PC-3 (cell line): ENCODE results near the gene THSD1. TPM values are rescaled to one million over a fixed set of nuclear protein-coding genes. Genes with fewer than 3 reads are reported as not detected.
A peak's percentile ranks its signal among the peaks of the same experiment; 100 is the strongest.
"Not testable (repeated sequence)": the region's sequence is repeated elsewhere in the genome, so short reads cannot be mapped to it uniquely, and the experiment has no call there.

Experiments
- ATAC-seq: fragments of 200-7000 bp; cut with Tn5 transposase; 2 replicates; pipeline ENCODE4 v1.9.1; 2020; ENCODE audit warnings: mild to moderate bottlenecking, moderate library complexity
- BruUV-seq: library from RNA; stranded (reverse); fragments of 400-500 nt; replicated peaks from 2 replicates; lab custom pipeline; 2021; lab: Mats Ljungman, UMichigan
- CTCF ChIA-PET: fragments of 300-600 bp; sonication (Branson Sonifier 250); formaldehyde crosslinking; loops from one replicate; lab custom pipeline; 2022; ENCODE audit warnings: antibody characterized with exemption; lab: Charles Lee
- POLR2A ChIA-PET: fragments of 300-600 bp; sonication (Branson Sonifier 250); formaldehyde crosslinking; loops from one replicate; lab custom pipeline; 2022; ENCODE audit warnings: antibody characterized with exemption; ENCODE audit not compliant: unreplicated experiment; lab: Charles Lee
- DNase-seq: peaks from one replicate; pipeline ENCODE4 v3.0.0-alpha.2; 2015
- H2AFZ ChIP-seq: fragments of 300-600 bp; sonication (generic); 2 replicates; pipeline ENCODE4 v1.6.0; 2016; ENCODE audit warnings: antibody characterized with exemption, low read length
- H3F3A ChIP-seq: fragments of 300-600 bp; sonication (generic); one replicate; pipeline ENCODE4 v1.6.0; 2017; ENCODE audit warnings: antibody characterized with exemption, low read length, control low read depth, mild to moderate bottlenecking; ENCODE audit not compliant: unreplicated experiment
- H3K27ac ChIP-seq: fragments of 300-600 bp; sonication (generic); 2 replicates; pipeline ENCODE4 v1.5.1; 2016; ENCODE audit warnings: mild to moderate bottlenecking, low read length
- H3K27me3 ChIP-seq: fragments of 300-600 bp; sonication (generic); 2 replicates; pipeline ENCODE4 v1.6.1; 2016; ENCODE audit warnings: low read length, mixed read lengths
- H3K36me3 ChIP-seq: fragments of 300-600 bp; sonication (generic); 2 replicates; pipeline ENCODE4 v1.6.1; 2016; ENCODE audit warnings: low read depth, mixed run types, low read length, mixed read lengths
- H3K4me1 ChIP-seq: fragments of 300-600 bp; sonication (generic); 2 replicates; pipeline ENCODE4 v1.5.1; 2016; ENCODE audit warnings: low read length; ENCODE audit not compliant: insufficient read depth
- H3K4me2 ChIP-seq: fragments of 300-600 bp; sonication (generic); 2 replicates; pipeline ENCODE4 v1.6.0; 2016; ENCODE audit warnings: low read length
- H3K4me3 ChIP-seq: fragments of 300-600 bp; sonication (generic); 2 replicates; pipeline ENCODE4 v1.5.1; 2016; ENCODE audit warnings: mild to moderate bottlenecking, low read length, mixed read lengths
- H3K79me2 ChIP-seq: fragments of 300-600 bp; sonication (generic); 2 replicates; pipeline ENCODE4 v1.6.1; 2017; ENCODE audit warnings: low read length, mixed read lengths
- H3K9ac ChIP-seq: fragments of 300-600 bp; sonication (generic); 2 replicates; pipeline ENCODE4 v1.6.0; 2016; ENCODE audit warnings: mild to moderate bottlenecking, low read length
- H3K9me2 ChIP-seq: fragments of 300-600 bp; sonication (generic); replicated peaks from 2 replicates; pipeline ENCODE4 v1.6.1; 2016; ENCODE audit warnings: mixed run types, low read length, mixed read lengths
- H3K9me3 ChIP-seq: fragments of 300-600 bp; sonication (generic); 2 replicates; pipeline ENCODE4 v1.6.1; 2016; ENCODE audit warnings: low read length, mixed read lengths
- H4K20me1 ChIP-seq: fragments of 300-600 bp; sonication (generic); 2 replicates; pipeline ENCODE4 v1.6.1; 2016; ENCODE audit warnings: low read length, mixed read lengths
- CTCF ChIP-seq: fragments of 300-600 bp; sonication (generic); conservative IDR thresholded peaks from 2 replicates; pipeline ENCODE4 v1.5.1; 2017; ENCODE audit warnings: antibody characterized with exemption, low read depth, mild to moderate bottlenecking, low read length
- EZH2 ChIP-seq: fragments of 300-600 bp; sonication (generic); IDR thresholded peaks from one replicate; pipeline ENCODE4 v1.6.1; 2017; ENCODE audit warnings: antibody characterized with exemption, mild to moderate bottlenecking, low read length; ENCODE audit not compliant: unreplicated experiment
- EZH2phosphoT487 ChIP-seq: fragments of 300-600 bp; sonication (generic); IDR thresholded peaks from 2 replicates; pipeline ENCODE4 v1.6.1; 2018; ENCODE audit warnings: mild to moderate bottlenecking, antibody characterized with exemption, low read length, borderline replicate concordance
- intact Hi-C: fragments of 100-400 bp; cut with micrococcal nuclease; formaldehyde crosslinking; loops from 2 replicates; pipeline ENCODE4 v1.9.0; 2023
- total RNA-seq: library from RNA; depleted of rRNA; stranded (reverse); fragments of >200 nt; gene quantifications from 2 replicates; pipeline ENCODE4 v1.2.3, GENCODE V29; 2014

THSD1 gene
- total RNA-seq, 1 experiment from 2014 or later = 1.0 TPM

DNA sequence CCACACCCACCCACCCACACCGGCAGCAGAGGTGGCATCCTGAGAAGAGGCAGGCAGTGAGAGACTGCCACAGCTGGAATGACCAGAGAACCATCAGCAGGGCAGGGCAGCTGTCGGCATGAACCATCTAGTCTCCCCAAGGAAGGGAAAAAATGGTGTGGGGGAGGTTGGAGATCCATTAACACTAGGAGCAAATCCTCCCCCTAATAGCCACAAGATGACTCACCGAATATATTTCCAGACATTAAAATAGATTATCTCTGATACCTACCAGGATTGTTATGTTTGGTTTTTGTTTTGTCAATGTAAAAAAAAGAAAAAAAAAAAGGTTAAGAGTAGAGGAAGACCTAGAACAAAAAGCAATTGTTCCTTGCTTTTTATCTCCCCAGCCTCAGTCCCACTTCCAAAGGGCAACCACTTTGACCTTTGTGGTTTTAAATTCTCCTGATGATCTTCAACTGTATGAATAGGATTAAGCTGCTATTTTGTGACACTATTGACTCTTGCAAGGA lies 34.2 kb downstream of the THSD1 start:
- no TSS peak for BruUV-seq
- H3K4me1 ChIP-seq = peaks cover 14% of the 10 kb centered on the region
- H3F3A ChIP-seq = no peaks in the 10 kb centered on the region
- CTCF ChIA-PET = no interaction called here
- no peaks in the 10 kb centered on the region for H4K20me1 ChIP-seq
- H3K9me2 ChIP-seq = no peaks in the 10 kb centered on the region
- no peak overlapping the region for H3K4me2 ChIP-seq
- H3K27ac ChIP-seq = no peak overlapping the region
- no peak overlapping the region for H3K9ac ChIP-seq
- H3K9me3 ChIP-seq = no peaks in the 10 kb centered on the region
- ATAC-seq (peak; percentile 66), DNase-seq (peak; percentile 59)
- H2AFZ ChIP-seq = no peak overlapping the region
- POLR2A ChIA-PET = no interaction called here
- H3K4me3 ChIP-seq = no peak overlapping the region
- TF ChIP-seq CTCF (no peak), EZH2 (no peak), EZH2phosphoT487 (no peak)
- intact Hi-C loops = no loop called here
- no peaks in the 10 kb centered on the region for H3K36me3 ChIP-seq
- H3K79me2 ChIP-seq = no peaks in the 10 kb centered on the region
- no peaks in the 10 kb centered on the region for H3K27me3 ChIP-seq

- DNase-seq (no peak), ATAC-seq (no peak)
- no peak overlapping the region for H3K27ac ChIP-seq
- no peak overlapping the region for H2AFZ ChIP-seq
- no TSS peak for BruUV-seq
- ChIA-PET POLR2A (no interaction called here), CTCF (no interaction called here)
- TF ChIP-seq EZH2 = no peak
- no peak for TF ChIP-seq EZH2phosphoT487
- TF ChIP-seq CTCF = no peak
- intact Hi-C loops = no loop called here
- no peaks in the 10 kb centered on the region for H3F3A ChIP-seq
- H3K9me3 ChIP-seq = no peaks in the 10 kb centered on the region
- peaks cover 2% of the 10 kb centered on the region; the same call in 1 of the 2 replicates for H3K4me1 ChIP-seq
- H3K79me2 ChIP-seq = no peaks in the 10 kb centered on the region
- no peak overlapping the region for H3K4me3 ChIP-seq
- no peak overlapping the region for H3K9ac ChIP-seq
- no peaks in the 10 kb centered on the region for H3K36me3 ChIP-seq
- H4K20me1 ChIP-seq = no peaks in the 10 kb centered on the region
- no peaks in the 10 kb centered on the region for H3K27me3 ChIP-seq
- H3K4me2 ChIP-seq = no peak overlapping the region
- no peaks in the 10 kb centered on the region for H3K9me2 ChIP-seq
These were observed 39.7 kb downstream of the THSD1 start for GRCh38 chr13:52366291-52366690.

DNA sequence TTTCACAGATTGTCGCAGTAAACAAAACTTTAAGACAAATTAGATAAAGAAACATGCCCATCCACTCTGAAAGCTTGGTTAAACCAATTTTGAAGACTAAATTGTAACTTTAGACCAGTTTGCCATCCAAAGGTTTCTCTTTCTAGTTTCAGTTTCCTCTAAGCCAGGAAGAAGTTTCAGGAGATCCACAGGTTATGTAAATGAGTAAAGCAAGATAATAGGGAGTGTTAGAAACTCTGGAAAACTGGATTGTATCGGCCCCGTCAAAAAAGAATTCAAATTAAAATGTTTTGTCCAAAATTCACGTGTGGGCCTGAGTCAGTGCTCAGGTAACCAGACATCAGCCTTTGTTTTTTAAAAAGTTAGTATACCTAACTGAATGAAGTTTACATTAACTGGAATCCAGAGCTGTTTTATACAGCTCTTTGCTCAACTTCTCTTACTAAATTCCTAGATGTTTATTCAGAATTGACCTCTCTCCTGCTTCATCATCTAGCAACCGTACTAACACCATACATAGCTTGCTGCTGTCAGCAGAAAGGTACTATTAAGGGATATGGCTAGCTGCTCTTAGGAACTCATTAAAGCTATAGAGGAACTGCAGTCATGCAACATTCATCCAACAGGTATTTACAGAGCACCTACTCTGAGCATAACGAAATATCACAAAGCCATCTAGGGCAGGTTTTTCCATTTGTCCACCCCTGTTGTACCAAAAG lies 43.6 kb downstream of the THSD1 start:
- H3K4me3 ChIP-seq, H4K20me1 ChIP-seq, H2AFZ ChIP-seq, H3K9me3 ChIP-seq, H3K9ac ChIP-seq, POLR2A ChIA-PET, H3F3A ChIP-seq, H3K9me2 ChIP-seq, CTCF ChIA-PET, H3K4me1 ChIP-seq, intact Hi-C loops, BruUV-seq, H3K27me3 ChIP-seq, DNase-seq, H3K36me3 ChIP-seq, H3K79me2 ChIP-seq: not testable (repeated sequence)
- Histone ChIP-seq H3K27ac (peak overlapping the region; percentile 30; the same call in 1 of the 2 replicates), H3K4me2 (peak overlapping the region; percentile 41; the same call in 1 of the 2 replicates)
- ATAC-seq = peak; percentile 84
